ENCODE results near the gene PGAP6.
"Not testable (repeated sequence)": the region's sequence is repeated elsewhere in the genome, so short reads cannot be mapped to it uniquely, and the experiment has no call there.

The PGAP6 gene, protein sequence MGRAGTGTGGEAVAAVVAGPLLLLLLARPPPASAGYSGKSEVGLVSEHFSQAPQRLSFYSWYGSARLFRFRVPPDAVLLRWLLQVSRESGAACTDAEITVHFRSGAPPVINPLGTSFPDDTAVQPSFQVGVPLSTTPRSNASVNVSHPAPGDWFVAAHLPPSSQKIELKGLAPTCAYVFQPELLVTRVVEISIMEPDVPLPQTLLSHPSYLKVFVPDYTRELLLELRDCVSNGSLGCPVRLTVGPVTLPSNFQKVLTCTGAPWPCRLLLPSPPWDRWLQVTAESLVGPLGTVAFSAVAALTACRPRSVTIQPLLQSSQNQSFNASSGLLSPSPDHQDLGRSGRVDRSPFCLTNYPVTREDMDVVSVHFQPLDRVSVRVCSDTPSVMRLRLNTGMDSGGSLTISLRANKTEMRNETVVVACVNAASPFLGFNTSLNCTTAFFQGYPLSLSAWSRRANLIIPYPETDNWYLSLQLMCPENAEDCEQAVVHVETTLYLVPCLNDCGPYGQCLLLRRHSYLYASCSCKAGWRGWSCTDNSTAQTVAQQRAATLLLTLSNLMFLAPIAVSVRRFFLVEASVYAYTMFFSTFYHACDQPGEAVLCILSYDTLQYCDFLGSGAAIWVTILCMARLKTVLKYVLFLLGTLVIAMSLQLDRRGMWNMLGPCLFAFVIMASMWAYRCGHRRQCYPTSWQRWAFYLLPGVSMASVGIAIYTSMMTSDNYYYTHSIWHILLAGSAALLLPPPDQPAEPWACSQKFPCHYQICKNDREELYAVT

DNA sequence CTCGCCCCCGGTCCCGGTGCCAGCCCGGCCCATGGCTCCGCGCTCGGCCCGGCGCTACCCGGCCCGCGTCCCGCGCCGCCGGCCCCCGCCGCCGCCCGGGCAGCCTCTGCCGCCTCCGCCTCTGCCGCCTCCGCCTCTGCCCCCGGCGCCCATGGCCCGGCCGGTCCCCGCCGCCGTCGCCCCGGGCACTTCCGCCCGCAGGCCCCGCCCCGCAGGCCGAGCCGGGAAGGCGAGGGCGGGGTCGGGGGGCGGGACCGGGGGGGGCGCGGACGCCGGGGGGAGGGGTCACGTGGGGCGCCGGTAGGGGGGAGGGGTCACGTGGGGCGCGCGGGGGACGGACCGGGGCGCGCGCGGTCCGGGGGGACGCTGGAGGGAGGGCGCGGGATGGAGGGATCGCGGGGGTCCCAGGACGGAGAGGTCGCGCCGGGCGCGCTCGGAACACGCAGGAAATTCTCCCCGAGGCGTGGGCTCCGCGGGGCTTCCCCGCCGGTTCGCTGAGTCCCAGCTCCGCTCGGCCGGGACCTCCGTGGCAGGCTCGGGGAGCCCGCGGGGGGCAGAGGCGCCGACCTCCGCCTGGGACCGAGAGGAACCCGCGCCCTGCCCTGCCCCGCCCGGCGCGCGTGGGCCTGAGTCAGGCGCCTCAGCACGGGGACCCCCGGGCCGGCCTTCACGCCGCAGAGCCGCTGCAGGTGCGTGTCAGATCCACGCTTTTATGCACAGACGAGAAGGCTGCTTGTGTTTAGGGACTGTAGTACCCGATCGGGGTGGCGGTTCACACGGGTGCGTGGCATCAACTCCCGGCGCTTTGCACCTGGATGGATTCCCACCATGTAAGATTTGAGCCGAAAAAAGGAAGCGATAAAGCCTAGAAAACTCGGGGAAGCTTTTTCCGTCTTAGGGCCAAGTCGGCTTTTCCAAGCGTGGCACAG, at the start of gene PGAP6:
Gene PGAP6 (minus strand): TSS at position 190 of the 929 bp plus-strand sequence. CDS start 157 bp downstream, at position 33.
- peak; percentile 53 to 75 for DNase-seq

DNA sequence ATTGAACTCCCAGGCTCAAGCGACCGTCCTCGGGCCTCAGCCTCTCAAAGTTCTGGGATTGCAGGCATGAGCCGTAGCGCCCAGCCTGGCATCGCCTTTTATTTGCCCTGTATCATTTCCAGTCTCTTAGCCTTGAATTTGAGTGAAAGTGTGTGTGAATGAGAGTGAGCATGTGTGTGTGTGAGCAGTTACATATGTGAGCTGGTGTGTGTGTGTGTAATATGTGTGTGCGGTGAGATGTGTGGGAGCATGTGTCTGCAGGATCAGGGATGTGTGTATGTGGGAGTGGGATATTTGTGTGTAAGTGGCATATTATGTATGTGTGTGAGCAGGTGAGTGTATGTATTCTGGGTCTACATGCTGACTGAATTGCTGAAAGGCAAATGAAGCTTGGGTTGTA, 49.1 kb upstream of the PGAP6 start:
- DNase-seq = no peak

DNA sequence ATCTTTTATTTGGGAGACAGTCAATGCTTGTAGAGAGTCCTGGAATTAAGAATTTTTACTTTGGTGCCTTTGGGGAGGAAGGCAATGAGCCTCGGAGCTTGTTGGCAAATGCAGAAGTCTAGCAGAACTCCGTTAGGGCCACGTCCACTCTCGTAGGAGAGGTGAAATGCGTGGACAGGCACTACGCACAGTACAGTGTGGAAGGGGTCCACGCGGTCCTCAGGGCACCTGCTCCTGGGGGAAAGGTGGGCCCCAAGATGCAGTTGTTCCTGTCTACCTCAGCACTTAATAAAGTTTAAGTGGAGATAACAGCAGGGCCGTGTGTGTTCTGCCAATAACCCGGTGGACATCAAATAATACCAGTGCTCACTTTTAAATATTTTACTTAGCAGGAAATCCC, 45.5 kb upstream of the PGAP6 start:
- no peak for DNase-seq

DNA sequence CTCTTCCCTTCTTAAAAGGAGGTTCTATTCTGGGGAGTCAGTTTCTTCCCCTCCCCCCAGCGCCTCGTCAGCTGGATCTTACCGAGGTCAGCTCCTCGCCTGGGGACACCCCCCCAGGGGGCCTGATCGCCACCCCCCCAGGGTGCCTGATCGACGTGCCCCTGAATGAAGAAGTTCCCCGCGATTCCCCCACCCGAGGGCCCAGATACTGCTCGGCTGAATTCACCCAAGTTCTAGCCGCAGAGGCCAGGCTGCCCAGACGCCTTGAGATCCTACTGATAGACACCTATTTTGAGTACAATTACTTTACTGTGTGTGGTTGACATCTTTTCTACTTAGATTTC, 45.1 kb upstream of the PGAP6 start:
- no peak for DNase-seq

DNA sequence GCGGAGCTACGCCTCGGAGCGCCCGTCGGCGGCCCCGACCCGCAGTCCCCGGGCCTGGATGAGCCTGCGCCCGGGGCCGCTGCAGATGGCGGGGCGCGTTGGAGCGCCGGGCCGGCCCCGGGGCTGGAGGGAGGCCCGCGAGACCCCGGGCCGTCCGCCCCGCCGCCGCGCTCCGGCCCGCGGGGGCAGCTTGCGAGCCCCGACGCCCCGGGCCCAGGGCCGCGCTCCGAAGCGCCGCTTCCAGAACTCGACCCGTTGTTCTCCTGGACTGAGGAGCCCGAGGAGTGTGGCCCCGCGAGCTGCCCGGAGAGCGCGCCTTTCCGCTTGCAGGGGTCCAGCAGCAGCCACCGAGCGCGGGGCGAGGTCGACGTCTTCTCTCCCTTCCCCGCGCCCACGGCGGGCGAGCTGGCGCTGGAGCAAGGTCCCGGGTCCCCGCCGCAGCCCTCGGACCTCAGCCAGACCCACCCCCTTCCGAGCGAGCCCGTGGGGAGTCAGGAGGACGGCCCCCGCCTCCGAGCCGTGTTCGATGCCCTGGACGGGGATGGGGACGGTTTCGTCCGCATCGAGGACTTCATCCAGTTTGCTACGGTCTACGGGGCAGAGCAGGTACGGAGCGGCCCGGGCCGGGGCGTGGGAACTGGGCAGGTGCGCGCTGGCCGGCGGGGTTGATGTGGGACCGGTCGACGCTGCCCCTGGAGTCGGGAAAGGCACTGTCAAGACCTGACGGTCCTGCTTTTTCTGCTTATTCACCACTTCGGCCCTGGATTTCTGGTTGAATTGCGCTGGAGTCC, 44.5 kb upstream of the PGAP6 start:
- DNase-seq = no peak

DNA sequence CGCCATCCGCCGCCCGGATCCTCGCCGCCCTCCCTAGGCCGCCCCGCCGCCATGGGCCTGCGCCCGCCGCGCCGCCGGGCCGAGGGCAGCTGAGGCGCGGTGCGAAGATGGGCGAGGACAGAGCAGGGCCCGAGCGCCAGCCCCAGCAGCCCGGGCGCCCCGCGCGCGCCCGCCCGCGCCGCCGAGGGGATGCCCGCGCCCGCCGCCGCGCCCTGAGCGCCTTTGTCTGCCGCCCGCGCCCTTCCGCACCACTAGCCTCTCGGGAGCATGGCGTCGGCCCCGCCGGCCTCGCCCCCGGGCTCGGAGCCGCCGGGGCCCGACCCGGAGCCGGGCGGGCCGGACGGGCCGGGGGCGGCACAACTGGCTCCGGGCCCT, 43.9 kb upstream of the PGAP6 start:
- peak in 1 of 2 experiments; percentile 49 for DNase-seq

DNA sequence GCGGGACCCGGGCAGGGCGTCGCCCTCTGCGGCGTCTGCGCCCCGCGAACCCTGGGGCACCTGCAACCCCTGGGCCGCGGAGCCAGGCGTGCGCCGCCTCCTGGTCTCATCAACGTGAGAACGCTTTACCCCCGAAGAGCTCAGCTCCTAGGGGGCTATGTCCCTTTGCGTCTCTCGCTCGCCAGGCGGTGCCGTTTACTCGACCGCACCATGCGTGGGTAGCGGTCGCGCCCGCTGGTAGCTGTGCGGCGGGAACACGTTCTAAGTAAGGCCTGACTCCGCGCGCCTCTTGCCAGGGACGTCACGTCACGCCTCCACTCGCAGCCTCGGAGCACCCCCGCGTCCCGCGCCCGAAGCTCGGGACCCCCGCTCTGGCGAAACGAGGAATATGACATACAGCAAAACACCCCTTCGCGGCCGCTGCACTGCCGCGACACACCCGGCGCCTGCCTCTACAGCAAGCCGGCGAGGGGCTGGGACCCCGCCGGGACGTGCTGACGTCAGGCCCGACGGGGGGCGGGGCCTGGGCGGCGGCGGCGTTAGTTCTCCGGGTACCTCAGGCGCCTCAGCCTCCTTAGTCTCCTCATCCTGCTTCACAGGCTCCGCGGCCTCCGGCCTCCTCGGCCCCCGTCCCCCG, 43.4 kb upstream of the PGAP6 start, which contains the start of gene RAB11FIP3:
Gene RAB11FIP3 (plus strand): TSS at position 568 of the 637 bp plus-strand sequence. CDS start 358 bp downstream, outside the sequence.
- DNase-seq = peak; percentile 83 to 88

DNA sequence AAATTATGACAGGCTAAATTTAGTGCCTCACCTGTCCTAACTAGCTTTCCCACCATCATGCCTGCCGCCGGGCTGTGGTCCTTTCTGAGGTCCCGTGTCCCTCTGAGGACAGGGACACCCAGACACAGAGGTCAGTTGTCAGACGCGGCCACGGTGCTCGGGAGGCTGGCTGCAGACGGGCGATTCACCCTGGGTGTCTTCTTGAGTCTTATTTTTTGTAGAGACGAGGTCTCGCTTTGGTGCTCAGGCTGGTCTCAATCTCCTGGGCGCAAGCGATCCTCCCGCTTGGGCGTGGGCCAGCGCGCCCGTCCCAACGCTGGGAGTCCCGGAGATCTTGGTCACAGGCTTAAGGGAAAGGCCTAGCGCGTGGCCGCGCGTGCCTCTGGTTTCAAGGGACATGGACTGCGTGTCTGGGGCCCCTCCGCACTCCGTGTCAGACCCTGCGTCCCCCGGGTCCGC, 42.9 kb upstream of the PGAP6 start:
- no peak for DNase-seq

DNA sequence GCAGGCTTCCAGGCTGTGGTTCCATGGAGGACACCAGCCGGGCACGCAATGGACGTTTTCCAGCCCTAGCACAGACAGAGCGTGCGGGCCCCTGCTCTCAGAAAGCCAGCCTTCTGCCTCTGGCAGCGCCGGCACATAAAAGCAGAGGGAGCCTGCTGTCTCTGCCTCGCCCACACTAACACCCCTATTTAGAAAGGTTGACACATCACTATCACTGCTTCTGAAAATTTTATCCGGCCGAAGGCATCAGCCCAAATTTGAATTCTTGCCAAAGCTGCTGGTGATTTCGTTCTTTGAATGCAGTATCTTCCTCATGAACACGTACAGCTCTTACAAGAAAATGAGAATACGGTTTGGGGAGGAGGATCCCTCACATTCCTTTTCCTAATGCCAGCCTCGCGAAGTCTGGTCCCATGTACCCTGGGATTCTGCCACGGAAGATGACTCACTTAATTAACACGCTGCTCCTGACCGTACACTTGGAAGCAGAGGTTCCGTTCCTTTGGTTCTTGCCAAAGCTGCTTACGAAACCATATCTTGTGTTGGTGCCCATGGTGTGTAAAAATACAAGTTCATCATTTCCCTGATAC, 42.4 kb upstream of the PGAP6 start:
- no peak for DNase-seq

DNA sequence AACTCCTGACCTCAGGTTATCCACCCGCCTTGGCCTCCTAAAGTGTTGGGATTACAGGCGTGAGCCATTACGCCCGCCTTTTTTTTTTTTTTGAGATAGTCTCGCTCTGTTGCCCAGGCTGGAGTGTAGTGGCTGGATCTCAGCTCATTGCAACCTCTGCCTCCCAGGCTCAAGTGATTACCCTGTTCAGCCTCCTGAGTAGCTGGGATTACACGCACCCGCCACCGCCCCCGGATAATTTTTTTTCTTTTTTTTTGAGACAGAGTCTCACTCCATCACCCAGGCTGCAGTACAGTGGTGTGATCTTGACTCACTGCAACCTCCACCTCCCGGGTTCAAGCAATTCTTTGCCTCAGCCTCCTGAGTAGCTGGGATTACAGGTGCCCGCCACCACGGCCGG, 40.4 kb upstream of the PGAP6 start:
- not testable (repeated sequence) for DNase-seq

DNA sequence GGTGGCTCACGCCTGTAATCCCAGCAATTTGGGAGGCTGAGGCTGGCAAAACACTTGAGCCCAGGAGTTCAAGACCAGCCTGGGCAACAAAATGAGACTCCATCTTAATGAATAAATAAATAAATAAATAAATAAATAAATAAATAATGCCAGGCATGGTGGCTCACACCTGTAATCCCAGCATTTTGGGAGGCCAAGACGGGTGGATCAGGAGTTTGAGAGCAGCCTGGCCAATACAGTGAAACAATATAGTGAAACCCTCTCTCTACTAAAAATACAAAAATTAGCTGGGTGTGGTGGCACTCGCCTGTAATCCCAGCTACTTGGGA, 33.4 kb upstream of the PGAP6 start:
- not testable (repeated sequence) for DNase-seq

DNA sequence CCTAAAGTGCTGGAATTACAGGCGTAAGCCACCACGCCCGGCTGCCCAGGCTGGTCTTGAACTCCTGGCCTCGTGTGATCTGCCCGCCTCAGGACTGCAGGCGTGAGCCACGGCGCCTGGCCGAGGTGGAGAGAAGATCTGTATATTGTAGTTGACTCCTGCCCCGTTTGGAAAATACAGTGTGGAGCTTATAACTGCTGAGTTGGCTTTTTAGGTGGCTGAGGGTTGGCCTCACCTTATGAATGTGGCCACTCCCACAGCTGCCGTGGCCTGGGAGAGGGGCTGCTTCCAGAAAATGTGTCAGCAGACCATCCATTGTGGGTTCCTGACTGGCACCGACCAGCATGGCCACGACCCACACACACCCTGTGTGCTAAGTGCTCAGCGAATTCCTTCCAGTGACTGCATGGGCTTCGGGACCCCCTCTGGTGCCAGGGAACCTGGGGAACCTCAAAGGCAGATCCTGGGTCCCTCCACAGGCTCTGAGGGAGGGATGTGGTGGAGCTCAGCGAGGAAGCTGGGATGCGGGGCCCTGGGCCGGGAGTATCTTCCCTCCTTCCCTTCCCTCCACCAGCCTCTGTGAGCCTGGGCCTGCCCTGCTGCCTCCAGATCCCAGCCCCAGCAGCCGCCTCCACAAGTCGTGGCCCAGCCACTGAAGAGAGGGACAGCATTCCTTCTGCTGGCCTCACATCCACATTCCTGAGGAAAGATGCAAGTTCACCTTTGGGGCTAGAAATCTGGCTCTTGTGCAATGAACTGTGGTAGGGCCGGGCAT, 32.8 kb upstream of the PGAP6 start:
- no peak for DNase-seq

DNA sequence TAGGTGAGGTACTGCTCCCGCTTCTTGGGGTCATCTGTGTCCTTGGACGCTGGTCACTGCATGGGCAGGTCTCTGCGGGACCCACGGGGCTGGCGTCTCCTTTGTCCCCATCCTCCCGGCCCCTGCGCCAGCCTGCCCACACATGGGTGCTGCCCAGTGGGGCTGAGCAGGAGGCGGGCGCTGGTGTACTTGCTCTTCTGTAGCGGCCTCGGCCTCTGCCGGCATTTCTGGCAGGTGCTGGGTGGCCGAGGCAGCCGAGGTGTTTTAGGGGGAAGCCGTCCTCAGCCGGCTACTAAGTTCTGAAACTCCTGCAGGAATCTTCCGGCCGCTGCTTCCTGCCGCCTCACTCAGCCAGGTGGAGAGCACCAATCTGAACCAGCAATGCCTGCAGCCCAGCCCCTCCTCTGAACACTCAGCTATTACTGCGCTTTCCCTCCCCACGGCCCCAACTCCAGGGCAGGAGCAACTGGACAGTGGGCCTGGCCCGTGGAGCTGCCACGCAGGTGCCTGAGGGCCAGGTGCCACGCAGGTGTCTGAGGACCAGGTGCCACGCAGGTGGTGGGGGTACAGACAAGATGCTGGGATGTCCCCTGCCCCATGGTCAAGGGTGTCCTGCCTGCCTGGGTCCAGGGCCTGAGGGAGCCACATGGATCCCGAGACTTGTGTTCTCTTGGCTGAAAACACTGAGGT, 29.9 kb upstream of the PGAP6 start:
- DNase-seq = no peak

DNA sequence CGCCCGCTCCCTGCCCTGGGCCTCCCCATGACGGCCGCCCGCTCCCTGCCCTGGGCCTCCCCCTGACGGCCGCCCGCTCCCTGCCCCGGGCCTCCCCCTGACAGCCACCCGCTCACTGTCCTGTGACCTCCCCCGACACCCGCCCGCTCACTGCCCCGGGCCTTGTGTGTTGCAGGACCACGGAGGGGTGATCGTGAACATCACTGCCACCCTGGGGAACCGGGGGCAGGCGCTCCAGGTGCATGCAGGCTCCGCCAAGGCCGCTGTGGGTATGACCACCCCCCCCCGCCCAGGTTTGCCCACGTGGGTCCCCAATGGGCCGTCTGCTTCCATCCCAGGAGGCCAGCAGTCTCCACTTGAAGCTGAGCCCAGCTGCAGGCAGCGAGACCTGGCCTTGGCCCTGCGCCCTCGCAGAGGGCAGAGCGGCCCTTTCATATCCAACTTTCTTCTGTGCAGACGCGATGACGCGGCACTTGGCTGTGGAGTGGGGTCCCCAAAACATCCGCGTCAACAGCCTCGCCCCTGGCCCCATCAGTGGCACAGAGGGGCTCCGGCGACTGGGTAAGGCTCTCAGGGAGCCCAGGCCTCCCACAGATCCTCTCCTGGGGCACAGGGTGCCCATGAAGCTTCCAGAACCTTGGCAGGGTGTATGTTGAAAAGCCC, 28.9 kb upstream of the PGAP6 start:
- no peak for DNase-seq

DNA sequence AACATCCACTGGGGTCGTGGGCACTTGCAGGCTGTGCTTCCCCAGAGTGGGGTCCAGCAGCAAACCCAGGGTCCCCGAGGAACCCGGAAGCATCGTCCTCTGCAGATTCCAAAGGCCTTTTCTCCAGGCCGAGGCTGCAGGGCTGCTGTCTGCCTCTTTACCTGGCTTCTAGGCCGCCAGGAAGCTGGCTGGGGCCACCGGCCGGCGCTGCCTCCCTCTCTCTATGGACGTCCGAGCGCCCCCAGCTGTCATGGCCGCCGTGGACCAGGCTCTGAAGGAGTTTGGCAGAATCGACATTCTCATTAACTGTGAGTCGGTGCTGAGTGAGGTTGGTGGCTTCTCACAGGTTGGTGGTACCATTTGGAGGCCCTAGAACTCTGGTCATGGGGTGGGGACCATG, 25.5 kb upstream of the PGAP6 start:
- DNase-seq = no peak

DNA sequence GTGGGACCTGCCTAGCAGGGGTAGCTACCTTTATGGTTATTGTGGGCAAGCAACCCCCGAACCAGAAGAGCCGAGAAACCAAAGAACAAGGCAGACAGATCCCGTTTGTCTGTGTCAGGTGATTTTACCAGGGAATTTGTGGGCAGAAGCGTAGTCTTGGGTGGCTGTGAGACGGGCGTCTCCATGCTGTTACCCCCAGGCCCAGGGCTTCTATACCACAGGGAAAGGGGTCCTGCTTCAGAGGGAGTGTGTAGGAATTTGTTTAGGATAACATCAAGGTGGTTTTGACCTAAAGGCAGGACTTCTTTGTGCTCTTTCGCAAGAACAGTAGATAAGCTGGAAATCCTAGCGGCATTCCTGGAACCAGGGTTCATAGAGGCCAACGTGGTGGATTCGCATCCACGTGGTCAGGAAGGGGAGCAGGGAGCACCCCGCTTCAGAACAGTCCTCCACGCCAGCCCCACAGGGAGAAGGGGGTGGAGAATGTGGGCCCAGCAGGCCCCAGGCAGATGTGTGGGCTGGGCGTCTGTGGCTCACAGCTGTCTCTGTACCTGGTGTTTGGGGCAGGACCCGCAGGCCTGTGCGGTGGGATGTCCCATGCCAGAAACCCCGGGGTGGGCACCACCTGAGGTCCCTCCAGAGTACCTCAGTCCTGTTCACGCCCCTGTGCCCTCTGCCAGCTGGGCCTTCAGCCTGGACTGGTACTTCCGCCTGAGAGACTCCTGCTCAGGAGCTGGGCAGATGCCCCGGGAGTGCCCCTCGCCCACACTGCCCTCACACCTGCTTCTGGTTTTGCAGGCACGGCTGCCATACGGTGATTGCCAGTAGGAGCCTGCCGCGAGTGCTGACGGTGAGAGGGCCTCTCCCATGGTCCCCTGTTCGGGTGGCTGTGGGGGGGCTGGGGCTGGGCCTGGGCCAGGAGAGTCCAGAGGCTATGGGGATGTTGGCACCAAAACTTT, 24.0 kb upstream of the PGAP6 start:
- no peak for DNase-seq

DNA sequence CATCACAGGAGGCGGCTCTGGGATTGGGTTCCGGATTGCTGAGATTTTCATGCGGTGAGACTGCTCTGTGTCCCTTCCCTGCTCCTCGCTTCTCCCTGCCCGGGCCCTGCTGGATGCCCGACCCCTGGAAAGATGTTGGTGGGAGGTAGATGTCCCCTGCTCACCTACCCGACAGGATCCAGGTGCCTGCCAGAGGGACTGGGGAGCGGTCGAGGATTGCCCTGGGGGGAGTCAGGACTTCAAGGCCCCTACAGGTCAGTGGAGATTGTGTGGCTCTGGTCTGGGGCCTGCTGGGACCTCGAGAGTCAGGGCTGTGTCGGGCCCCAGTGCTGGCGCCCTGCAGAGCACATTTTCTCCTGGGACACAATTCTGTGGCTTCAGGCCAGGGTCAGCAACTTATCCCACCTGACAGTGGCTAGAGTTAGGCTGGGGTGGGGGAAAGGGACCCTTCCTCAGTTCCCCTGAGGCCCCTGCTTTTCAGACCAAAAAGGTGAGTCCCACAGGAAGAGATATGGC, 23.3 kb upstream of the PGAP6 start:
- no peak for DNase-seq
